Gastroesophageal sphincter (tissue), 4 donors: ENCODE results near the gene FBXW8. TPM values are rescaled to one million over a fixed set of nuclear protein-coding genes. Genes with fewer than 3 reads are reported as not detected.

Experiments
- ATAC-seq: fragments of 150-250 bp; one replicate; pipeline ENCODE4 v1.9.1; 2016; ENCODE audit warnings: mild to moderate bottlenecking, moderate library complexity
- H3K27ac ChIP-seq, 4 donors: fragments of 200-600 bp; sonication (generic) in 3 of 4; 1 replicate in 3 of 4; 2 replicates in 1 of 4; pipeline ENCODE4 v1.5.1; 2016 to 2019
- H3K27me3 ChIP-seq: fragments of 200-600 bp; sonication (generic); one replicate; pipeline ENCODE4 v1.5.1; 2019
- H3K36me3 ChIP-seq, 2 donors: fragments of 200-600 bp; sonication (generic); one replicate each; pipeline ENCODE4 v1.5.1; 2019; ENCODE audit warnings: control low read depth in 1 of 2
- H3K4me1 ChIP-seq, 3 donors: fragments of 200-600 bp; sonication (generic); 1 replicate in 2 of 3; 2 replicates in 1 of 3; pipeline ENCODE4 v1.5.1; 2016 to 2019; ENCODE audit warnings: control low read depth in 2 of 3
- H3K4me3 ChIP-seq, 2 donors: fragments of 200-600 bp; sonication (generic); one replicate each; pipeline ENCODE4 v1.5.1; 2019; ENCODE audit warnings: mild to moderate bottlenecking in 1 of 2, moderate library complexity in 1 of 2
- H3K9me3 ChIP-seq, 3 donors: fragments of 200-600 bp; sonication (generic); one replicate each; pipeline ENCODE4 v1.5.1; 2017 to 2019; ENCODE audit warnings: control low read depth in 2 of 3
- EP300 ChIP-seq: sonication (generic); formaldehyde crosslinking; IDR thresholded peaks from one replicate; pipeline ENCODE4 v1.6.1; 2017; ENCODE audit warnings: antibody characterized with exemption, mild to moderate bottlenecking
- POLR2A ChIP-seq, 2 donors: fragments of 450-650 bp; IDR thresholded peaks; one replicate each; pipeline ENCODE4 v1.6.1; 2017; ENCODE audit warnings: antibody characterized with exemption in 2 of 2, mild to moderate bottlenecking in 2 of 2, moderate library complexity in 1 of 2
- POLR2AphosphoS5 ChIP-seq: sonication (generic); formaldehyde crosslinking; IDR thresholded peaks from one replicate; pipeline ENCODE4 v1.6.1; 2017; ENCODE audit warnings: antibody characterized with exemption
- WGBS, 2 donors: methylation state at CpG; one replicate each; pipeline ENCODE4 v1.1.5; 2018; ENCODE audit warnings: low coverage in 1 of 2; 5-methylcytosine and 5-hydroxymethylcytosine counted together
- total RNA-seq, 4 donors: library from RNA; depleted of rRNA; stranded (reverse); fragments of >200 nt; gene quantifications; one replicate each; pipeline ENCODE4 v1.1.0, GENCODE V29; 2016
- TF ChIP-seq, protein P1 (sequence below), 4 experiments: fragments of 200-600 bp in 2 of 4; fragments of 450-650 bp in 2 of 4; sonication (generic) in 1 of 4; IDR thresholded peaks; one replicate each; pipeline ENCODE4 v1.5.1; 2017 to 2019; ENCODE audit warnings: antibody characterized with exemption in 4 of 4, mild to moderate bottlenecking in 2 of 4, moderate library complexity in 2 of 4

Gene FBXW8
- total RNA-seq, 4 donors from 2014 or later, result 10.1 to 17.9 (median 13.7) TPM

DNA sequence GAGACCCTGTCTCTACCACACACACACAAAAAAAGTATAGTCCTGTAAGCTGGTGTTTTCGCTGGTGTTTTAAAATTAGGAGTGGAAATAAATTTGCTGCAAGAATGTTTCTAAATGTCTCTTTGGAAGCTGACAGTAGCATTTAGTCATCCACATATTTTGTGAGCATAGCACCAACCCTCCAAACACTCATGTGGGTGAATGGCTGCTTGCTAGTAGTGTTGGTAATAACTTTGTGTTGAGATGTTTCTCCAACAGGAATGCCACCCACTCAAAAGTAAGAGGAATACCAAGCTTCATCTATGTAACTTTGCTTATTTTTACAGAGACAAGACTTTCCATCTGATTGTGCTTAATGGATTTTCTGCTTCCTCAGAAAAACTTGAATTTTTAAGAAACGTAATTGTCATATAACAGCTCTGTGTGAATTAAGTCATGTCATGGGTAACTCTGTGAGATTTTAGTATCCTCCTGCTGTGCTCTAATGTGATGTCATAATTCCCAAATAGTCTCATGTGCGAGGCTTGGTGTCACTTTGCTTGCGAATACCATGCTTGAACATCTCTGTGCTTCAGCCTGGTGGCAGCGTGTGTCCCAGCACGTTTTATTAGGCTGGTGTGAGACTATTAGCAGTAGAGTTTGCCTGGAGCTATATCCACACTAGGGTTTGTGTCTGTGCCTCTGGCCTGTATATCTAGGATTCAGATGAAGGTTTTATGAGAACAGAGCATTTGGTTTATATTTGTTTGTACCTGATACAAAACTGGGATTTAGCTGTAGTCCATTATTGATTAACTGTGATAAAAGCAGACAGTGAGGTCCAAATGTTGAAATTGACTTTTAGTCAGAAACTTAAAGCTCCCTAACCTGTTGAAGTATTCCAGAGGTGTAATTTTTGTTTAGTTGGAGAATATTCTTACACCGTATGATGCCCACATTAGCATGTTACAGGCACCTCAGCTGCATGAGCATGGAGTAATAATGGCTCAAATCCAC lies 80.5 kb downstream of the FBXW8 start:
- TF ChIP-seq EP300 (no peak), POLR2A (IDR thresholded peaks at IDR 0.05) (no peak), POLR2AphosphoS5 (no peak)
- TF ChIP-seq, protein P1, sequence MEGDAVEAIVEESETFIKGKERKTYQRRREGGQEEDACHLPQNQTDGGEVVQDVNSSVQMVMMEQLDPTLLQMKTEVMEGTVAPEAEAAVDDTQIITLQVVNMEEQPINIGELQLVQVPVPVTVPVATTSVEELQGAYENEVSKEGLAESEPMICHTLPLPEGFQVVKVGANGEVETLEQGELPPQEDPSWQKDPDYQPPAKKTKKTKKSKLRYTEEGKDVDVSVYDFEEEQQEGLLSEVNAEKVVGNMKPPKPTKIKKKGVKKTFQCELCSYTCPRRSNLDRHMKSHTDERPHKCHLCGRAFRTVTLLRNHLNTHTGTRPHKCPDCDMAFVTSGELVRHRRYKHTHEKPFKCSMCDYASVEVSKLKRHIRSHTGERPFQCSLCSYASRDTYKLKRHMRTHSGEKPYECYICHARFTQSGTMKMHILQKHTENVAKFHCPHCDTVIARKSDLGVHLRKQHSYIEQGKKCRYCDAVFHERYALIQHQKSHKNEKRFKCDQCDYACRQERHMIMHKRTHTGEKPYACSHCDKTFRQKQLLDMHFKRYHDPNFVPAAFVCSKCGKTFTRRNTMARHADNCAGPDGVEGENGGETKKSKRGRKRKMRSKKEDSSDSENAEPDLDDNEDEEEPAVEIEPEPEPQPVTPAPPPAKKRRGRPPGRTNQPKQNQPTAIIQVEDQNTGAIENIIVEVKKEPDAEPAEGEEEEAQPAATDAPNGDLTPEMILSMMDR (IDR thresholded peaks at IDR 0.05), result no peak
- Histone ChIP-seq H3K9me3 (no peaks in the 10 kb centered on the region), H3K27me3 (no peaks in the 10 kb centered on the region), H3K4me1 (no peaks in the 10 kb centered on the region), H3K36me3 (peaks cover 0 to 59% of the 10 kb centered on the region in 2 donors), H3K4me3 (no peak overlapping the region), H3K27ac (no peak overlapping the region)
- WGBS, 2 donors, result 83 to 84% methylated on average over 4 to 7 of the region's 7 CpGs
- ATAC-seq, result no peak

DNA sequence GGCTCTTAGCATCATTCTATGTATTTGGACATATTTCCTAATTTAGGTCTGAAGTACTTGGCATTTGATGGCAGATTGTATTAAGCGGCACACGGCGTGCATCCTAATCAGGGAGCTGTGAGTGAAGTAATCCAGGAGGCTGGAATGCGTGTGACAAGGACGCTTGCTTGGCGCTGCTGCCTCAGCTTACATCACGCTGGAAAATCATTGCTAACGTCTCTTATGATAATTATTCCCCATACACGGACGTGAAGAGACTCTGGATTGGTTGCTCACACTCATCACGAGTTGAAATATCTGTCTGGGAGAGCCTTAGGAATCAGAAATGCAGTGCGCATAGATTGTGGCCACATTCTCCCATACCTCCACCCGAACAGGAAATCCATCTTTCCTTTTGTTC lies 85.3 kb downstream of the FBXW8 start:
- Histone ChIP-seq H3K27ac (no peak overlapping the region), H3K36me3 (peaks cover 0 to 39% of the 10 kb centered on the region in 2 donors), H3K9me3 (no peaks in the 10 kb centered on the region), H3K4me1 (no peaks in the 10 kb centered on the region), H3K27me3 (no peaks in the 10 kb centered on the region), H3K4me3 (no peak overlapping the region)
- WGBS, 2 donors, result 85 to 93% methylated on average over 9 to 13 of the region's 13 CpGs
- ATAC-seq, result no peak
- TF ChIP-seq POLR2AphosphoS5, result no peak
- no peak for TF ChIP-seq EP300
- TF ChIP-seq POLR2A (IDR thresholded peaks at IDR 0.05), result no peak
- TF ChIP-seq, protein P1 (IDR thresholded peaks at IDR 0.05), result no peak

DNA sequence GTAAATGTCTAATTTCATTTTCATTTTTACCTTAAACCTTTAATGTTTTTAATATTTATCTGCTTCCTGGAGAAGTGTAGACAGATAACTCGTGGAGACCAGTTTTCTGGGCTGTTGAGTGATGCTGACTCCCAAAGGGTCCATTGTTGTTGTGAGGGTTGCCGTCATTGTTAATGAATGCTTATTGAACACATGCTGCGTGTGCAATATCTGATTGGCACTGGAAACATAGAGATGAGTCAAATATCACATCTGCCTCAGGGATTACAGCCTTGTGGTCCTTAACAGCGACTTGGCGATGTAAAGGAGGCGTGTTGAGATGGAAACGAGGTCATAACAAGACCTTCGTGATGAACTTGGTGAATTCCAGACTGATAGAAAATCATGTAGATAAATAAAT lies 85.9 kb downstream of the FBXW8 start:
- Histone ChIP-seq H3K4me1 (no peaks in the 10 kb centered on the region), H3K27ac (no peak overlapping the region), H3K36me3 (peaks cover 0 to 40% of the 10 kb centered on the region in 2 donors), H3K9me3 (no peaks in the 10 kb centered on the region), H3K4me3 (no peak overlapping the region), H3K27me3 (no peaks in the 10 kb centered on the region)
- ATAC-seq, result no peak
- TF ChIP-seq POLR2AphosphoS5, result no peak
- no peak for TF ChIP-seq EP300
- no peak for TF ChIP-seq POLR2A (IDR thresholded peaks at IDR 0.05)
- TF ChIP-seq, protein P1 (IDR thresholded peaks at IDR 0.05), result no peak
- WGBS, 2 donors, result 72 to 80% methylated on average over 6 to 8 of the region's 8 CpGs

DNA sequence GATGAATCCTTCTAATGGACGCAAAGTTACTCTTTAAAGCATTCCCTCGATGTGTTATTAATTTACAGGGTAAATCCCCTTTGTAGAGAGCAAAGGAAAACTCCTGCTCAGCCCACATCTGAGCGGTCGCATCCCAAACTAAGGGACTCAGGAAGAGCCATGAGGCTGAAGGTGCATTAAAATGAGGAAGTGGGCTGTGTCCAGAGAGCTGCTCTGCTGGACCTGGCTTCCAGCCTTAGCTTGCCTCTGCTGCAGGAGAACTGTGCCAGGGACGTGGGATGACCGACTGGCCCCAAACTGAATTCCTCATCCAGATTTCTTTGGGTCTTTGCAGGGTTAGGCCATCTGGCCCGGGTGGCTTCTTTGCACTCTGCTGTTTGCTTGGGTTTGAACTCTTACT lies 88.3 kb downstream of the FBXW8 start:
- Histone ChIP-seq H3K27me3 (no peaks in the 10 kb centered on the region), H3K4me3 (no peak overlapping the region), H3K27ac (no peak overlapping the region), H3K36me3 (peaks cover 0 to 58% of the 10 kb centered on the region in 2 donors), H3K9me3 (no peaks in the 10 kb centered on the region), H3K4me1 (no peaks in the 10 kb centered on the region)
- WGBS, 2 donors, result 90 to 100% methylated on average over 1 to 7 of the region's 7 CpGs
- TF ChIP-seq, protein P1 (IDR thresholded peaks at IDR 0.05), result no peak
- TF ChIP-seq POLR2A (IDR thresholded peaks at IDR 0.05), result no peak
- TF ChIP-seq POLR2AphosphoS5, result no peak
- no peak for TF ChIP-seq EP300
- no peak for ATAC-seq

DNA sequence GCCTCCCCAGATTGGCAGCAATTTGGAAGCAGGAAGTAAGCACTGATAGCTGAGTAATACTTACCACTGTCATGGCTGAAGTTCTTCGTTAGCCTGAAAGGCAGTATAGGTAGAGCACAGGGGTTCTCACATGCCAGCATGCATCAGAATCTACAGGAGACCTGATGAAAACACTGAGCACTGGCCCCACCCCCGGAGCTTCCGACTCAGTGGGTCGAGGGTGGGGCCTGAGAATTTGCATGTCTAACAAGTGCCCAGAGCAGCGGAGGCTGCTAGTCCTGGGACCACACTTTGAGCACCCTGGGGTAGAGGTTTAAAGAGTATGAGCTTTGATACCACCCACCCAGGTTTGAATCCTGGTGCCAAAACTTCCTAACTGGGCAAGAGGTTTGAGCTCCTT lies 89.6 kb downstream of the FBXW8 start:
- no peak for ATAC-seq
- H3K27me3 ChIP-seq, result no peaks in the 10 kb centered on the region
- no peak overlapping the region for H3K4me3 ChIP-seq
- WGBS, 2 donors, result no CpG with 5 or more reads among the region's 5 CpGs
- H3K9me3 ChIP-seq, result no peaks in the 10 kb centered on the region
- no peaks in the 10 kb centered on the region for H3K4me1 ChIP-seq
- no peak overlapping the region for H3K27ac ChIP-seq
- TF ChIP-seq EP300 (no peak), POLR2AphosphoS5 (no peak), POLR2A (IDR thresholded peaks at IDR 0.05) (no peak)
- TF ChIP-seq, protein P1 (IDR thresholded peaks at IDR 0.05), result no peak
- peaks cover 0 to 64% of the 10 kb centered on the region in 2 donors for H3K36me3 ChIP-seq
